Kidney (tissue), 14 donors: ENCODE measurements around the gene SLC35A3. TPM values are rescaled to one million over a fixed set of nuclear protein-coding genes. Genes with fewer than 3 reads are reported as not detected.

ENCODE experiments used
- DNase-seq, 5 donors: peaks; one replicate each; pipeline ENCODE4 v3.0.0-alpha.2; 2013 to 2020
- FAIRE-seq: peaks from 2 replicates; lab custom pipeline; 2012; peaks lifted over from hg19 to GRCh38; lab: Jason Lieb, UNC
- H3K27ac ChIP-seq, 2 donors: one replicate each; pipeline ENCODE4 v1.7.0; 2013; ENCODE audit warnings: low read depth in 2 of 2, low read length in 2 of 2, inconsistent platforms in 1 of 2
- H3K27me3 ChIP-seq: one replicate; pipeline ENCODE4 v1.7.1; 2013; ENCODE audit warnings: low read length, inconsistent platforms; ENCODE audit not compliant: control insufficient read depth, insufficient read depth
- H3K36me3 ChIP-seq, 3 donors: one replicate each; pipeline versions ENCODE4 v1.7.0 to v1.7.1; 2013; ENCODE audit warnings: low read length in 3 of 3, control low read depth in 1 of 3, inconsistent platforms in 1 of 3; ENCODE audit not compliant: insufficient read depth in 3 of 3, control insufficient read depth in 2 of 3
- H3K4me1 ChIP-seq, 3 donors: one replicate each; pipeline versions ENCODE4 v1.7.0 to v1.7.1; 2013; ENCODE audit warnings: low read length in 3 of 3, inconsistent platforms in 1 of 3, low read depth in 1 of 3; ENCODE audit not compliant: control insufficient read depth in 2 of 3, insufficient read depth in 2 of 3
- H3K4me3 ChIP-seq, 3 donors: one replicate each; pipeline versions ENCODE4 v1.7.0 to v1.8.1; 2013; ENCODE audit warnings: low read length in 3 of 3, control low read depth in 1 of 3, inconsistent platforms in 1 of 3
- H3K9ac ChIP-seq, 3 donors: one replicate each; pipeline versions ENCODE4 v1.7.0 to v1.7.1; 2013; ENCODE audit warnings: low read length in 3 of 3, control low read depth in 1 of 3, inconsistent platforms in 1 of 3
- H3K9me3 ChIP-seq, 3 donors: one replicate each; pipeline versions ENCODE4 v1.7.0 to v1.7.1; 2013; ENCODE audit warnings: low read length in 3 of 3, control low read depth in 1 of 3, inconsistent platforms in 1 of 3; ENCODE audit not compliant: control insufficient read depth in 2 of 3, insufficient read depth in 1 of 3
- intact Hi-C: fragments of 100-400 bp; cut with DNase I; formaldehyde crosslinking; loops from one replicate; pipeline ENCODE4 v1.11.1; 2022
- polyA plus RNA-seq: library from polyadenylated mRNA; stranded (reverse); fragments of 350-450 nt; fragmentation: Illumina TruSeq; extraction: RNeasy Lipid Tissue Mini Kit (QIAGEN cat#74804); gene quantifications from one replicate; pipeline ENCODE4 v1.2.3, GENCODE V29; 2014; ENCODE audit warnings: low read depth, low replicate concordance; ENCODE audit not compliant: insufficient read depth
- total RNA-seq: library from RNA; stranded (reverse); fragmentation: NEBNext Ultra II Directional; extraction: Animal tissue kit (Norgen Biotek cat#: 25700); gene quantifications from one replicate; pipeline ENCODE4 v1.2.1, GENCODE V29; 2021
- TF ChIP-seq, protein P1 (sequence below): IDR thresholded peaks from 3 replicates; pipeline ENCODE4 v1.5.1; 2012; ENCODE audit warnings: mild to moderate bottlenecking, moderate library complexity, borderline replicate concordance; ENCODE audit not compliant: insufficient read depth; ENCODE audit errors: extremely low read depth
- donor health status: control.
- donor health status: control.
- donor health status: control.
- donor health status: control.
- donor health status: control.
- donor health status: DM: yes; HTN: yes; CAD: no.
- donor health status: Normal renal cell carcinoma (clear cell type).

SLC35A3 gene
- total and polyA plus RNA-seq, 2 donors from 2014 or later: 17.9 to 28.2 TPM

DNA sequence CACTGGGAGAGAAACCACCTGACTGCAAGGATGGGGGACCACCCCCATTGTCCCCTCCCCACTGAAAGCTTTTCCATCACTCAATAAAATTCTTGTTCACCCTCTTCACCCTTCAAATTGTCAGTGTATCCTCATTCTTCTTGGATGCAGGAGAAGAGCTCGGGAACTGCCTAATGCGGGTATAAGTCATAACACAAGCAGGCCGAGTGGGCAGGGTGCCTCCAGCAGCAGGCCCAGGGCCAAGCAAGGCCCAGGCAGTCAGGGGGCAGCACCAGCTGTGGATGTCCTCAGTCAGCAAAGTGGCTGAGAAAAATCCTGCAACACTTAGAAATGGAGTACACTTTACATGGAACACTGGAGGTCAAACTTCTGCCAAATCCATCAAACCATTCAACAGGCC, 33.7 kb upstream of the SLC35A3 start:
- no peaks in the 10 kb centered on the region for H3K4me1 ChIP-seq
- no peak for FAIRE-seq
- intact Hi-C loops: no loop called here
- DNase-seq: no peak
- no peaks in the 10 kb centered on the region for H3K36me3 ChIP-seq
- no peaks in the 10 kb centered on the region for H3K27me3 ChIP-seq
- H3K9ac ChIP-seq: no peak overlapping the region
- no peaks in the 10 kb centered on the region for H3K9me3 ChIP-seq
- H3K4me3 ChIP-seq: no peak overlapping the region
- TF ChIP-seq, protein P1, sequence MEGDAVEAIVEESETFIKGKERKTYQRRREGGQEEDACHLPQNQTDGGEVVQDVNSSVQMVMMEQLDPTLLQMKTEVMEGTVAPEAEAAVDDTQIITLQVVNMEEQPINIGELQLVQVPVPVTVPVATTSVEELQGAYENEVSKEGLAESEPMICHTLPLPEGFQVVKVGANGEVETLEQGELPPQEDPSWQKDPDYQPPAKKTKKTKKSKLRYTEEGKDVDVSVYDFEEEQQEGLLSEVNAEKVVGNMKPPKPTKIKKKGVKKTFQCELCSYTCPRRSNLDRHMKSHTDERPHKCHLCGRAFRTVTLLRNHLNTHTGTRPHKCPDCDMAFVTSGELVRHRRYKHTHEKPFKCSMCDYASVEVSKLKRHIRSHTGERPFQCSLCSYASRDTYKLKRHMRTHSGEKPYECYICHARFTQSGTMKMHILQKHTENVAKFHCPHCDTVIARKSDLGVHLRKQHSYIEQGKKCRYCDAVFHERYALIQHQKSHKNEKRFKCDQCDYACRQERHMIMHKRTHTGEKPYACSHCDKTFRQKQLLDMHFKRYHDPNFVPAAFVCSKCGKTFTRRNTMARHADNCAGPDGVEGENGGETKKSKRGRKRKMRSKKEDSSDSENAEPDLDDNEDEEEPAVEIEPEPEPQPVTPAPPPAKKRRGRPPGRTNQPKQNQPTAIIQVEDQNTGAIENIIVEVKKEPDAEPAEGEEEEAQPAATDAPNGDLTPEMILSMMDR: no peak
- H3K27ac ChIP-seq: no peak overlapping the region

DNA sequence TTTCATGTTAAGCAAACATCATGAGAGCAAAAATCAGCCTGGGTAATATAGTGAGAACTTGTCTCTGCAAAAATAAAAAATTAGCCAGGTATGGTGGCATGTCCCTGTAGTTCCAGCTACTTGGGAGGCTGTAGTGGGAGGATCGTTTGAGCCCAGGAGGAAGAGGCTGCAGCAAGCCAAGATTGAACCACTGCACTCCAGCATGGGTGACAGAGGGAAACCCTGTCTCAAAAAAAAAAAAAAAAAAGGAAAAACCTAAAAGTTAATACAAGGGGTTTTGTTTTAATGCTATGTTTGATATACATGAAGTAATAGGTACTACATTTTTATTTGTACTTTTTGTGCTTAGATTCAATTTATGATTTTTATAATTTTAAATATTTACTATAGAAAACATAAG, 27.1 kb upstream of the SLC35A3 start:
- Histone ChIP-seq H3K9me3 (no peaks in the 10 kb centered on the region), H3K27me3 (no peaks in the 10 kb centered on the region), H3K4me3 (no peak overlapping the region), H3K36me3 (no peaks in the 10 kb centered on the region), H3K4me1 (no peaks in the 10 kb centered on the region), H3K27ac (no peak overlapping the region), H3K9ac (no peak overlapping the region)
- intact Hi-C loops: no loop called here
- FAIRE-seq (no peak), DNase-seq (no peak)
- TF ChIP-seq, protein P1: no peak

DNA sequence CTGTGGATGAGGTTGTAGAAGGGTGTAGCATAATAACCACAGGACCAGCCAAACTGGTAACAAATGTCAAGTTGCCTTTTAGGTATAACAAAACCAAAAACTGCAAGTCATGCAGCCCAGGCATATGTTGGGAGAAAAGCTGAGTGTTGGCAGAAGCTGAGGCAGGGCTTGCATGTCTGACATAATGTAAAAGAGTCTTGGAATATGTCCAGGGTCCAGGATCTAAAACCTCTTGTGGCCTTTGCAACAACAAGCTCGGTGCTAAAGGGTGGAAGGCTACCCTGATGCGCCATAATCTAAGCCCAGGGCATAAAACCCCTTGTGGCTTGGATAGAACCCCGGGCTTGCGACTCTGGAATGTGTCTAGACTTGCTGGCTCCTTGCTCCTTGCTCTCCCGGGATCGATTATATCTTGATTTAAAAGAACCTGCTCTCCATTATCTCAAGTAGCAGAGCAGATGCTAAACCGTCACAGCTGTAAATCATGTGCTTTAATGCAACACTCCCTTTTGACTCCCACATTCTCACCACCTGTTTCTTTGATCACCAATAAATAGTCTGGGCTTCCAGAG, 26.5 kb upstream of the SLC35A3 start:
- DNase-seq (peak in 3 of 5 donors; percentile 10 to 48 (median 45)), FAIRE-seq (no peak)
- Histone ChIP-seq H3K36me3 (no peaks in the 10 kb centered on the region), H3K4me3 (no peak overlapping the region), H3K9ac (no peak overlapping the region), H3K9me3 (no peaks in the 10 kb centered on the region), H3K27me3 (no peaks in the 10 kb centered on the region), H3K27ac (no peak overlapping the region), H3K4me1 (no peaks in the 10 kb centered on the region)
- TF ChIP-seq, protein P1: no peak
- intact Hi-C loops: no loop called here

DNA sequence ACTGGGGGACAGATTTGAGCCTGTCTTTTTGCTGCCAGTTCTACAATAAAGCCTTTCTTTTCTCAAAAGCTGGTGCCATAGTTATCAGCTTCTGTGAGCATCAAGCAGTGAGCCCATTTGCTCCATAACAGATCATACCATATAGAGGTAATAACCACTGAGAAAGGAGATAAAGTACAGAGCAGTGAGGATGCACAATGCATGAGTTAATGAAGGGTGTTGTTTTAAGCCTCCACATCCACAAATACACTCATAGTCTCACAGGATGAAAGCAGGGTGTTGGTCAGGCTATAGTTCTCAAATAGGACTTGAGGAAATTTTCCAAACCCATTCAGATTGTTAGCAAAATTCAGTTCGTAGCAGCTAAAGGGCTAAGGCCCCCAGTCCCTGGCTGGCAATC, 25.6 kb upstream of the SLC35A3 start:
- no peaks in the 10 kb centered on the region for H3K4me1 ChIP-seq
- TF ChIP-seq, protein P1: no peak
- H3K27me3 ChIP-seq: no peaks in the 10 kb centered on the region
- FAIRE-seq (no peak), DNase-seq (no peak)
- H3K27ac ChIP-seq: no peak overlapping the region
- intact Hi-C loops: no loop called here
- no peak overlapping the region for H3K9ac ChIP-seq
- H3K4me3 ChIP-seq: no peak overlapping the region
- no peaks in the 10 kb centered on the region for H3K36me3 ChIP-seq
- H3K9me3 ChIP-seq: no peaks in the 10 kb centered on the region
